NCI-H524 (cell line): Measurements from ENCODE around the gene BAIAP2L2.
"Not testable (repeated sequence)": the region's sequence is repeated elsewhere in the genome, so short reads cannot be mapped to it uniquely, and the experiment has no call there.

Experiments used
- DNase-seq, 2 experiments: peaks; one replicate each; lab custom pipeline; 2025; lab: John Stamatoyannopoulos, UW

The BAIAP2L2 gene, protein sequence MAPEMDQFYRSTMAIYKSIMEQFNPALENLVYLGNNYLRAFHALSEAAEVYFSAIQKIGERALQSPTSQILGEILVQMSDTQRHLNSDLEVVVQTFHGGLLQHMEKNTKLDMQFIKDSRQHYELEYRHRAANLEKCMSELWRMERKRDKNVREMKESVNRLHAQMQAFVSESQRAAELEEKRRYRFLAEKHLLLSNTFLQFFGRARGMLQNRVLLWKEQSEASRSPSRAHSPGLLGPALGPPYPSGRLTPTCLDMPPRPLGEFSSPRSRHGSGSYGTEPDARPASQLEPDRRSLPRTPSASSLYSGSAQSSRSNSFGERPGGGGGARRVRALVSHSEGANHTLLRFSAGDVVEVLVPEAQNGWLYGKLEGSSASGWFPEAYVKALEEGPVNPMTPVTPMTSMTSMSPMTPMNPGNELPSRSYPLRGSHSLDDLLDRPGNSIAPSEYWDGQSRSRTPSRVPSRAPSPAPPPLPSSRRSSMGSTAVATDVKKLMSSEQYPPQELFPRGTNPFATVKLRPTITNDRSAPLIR

DNA sequence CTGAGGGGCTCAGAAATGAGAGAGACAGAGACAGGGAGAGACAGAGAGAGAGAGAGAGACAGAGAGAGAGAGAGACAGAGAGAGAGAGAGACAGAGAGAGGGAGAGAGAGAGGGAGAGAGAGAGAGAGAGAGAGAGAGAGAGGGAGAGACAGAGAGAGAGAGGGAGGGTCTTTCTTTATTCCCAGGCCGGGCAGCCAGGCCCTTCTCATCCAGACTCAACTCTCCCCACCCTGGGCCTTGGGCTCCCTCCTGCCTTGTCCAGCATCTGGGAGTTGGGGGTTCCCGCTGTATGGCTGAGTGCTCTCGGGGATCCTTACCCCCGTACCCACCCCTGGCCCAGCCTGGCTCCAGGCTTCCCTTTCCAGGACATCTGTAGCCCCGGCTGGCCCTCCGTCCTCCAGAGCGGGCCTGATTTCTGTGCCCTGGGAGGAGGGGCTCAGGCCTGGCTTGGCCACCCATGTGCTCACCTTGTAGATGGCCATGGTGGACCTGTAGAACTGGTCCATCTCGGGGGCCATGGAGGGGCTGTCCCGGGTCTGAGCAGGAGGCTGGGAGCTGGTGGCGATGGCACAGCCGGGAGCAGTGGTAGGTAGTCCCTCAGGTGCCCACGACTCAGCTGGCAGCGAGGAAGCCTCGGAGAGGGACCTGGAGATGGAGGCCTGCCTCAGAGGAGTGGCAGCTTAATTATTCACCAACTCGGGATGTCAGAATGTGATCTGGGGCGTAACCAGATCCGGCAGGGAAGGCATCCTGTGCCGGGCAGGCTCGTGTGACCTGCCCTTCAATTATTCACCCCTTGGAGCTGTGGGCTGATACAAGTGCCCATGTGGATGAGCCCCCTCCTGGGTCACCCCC, at the start of gene BAIAP2L2:
TSS of gene BAIAP2L2 (minus strand) at position 677 of the 855 bp plus-strand sequence. CDS start at position 518, 159 bp downstream.
- DNase-seq, result no peak

DNA sequence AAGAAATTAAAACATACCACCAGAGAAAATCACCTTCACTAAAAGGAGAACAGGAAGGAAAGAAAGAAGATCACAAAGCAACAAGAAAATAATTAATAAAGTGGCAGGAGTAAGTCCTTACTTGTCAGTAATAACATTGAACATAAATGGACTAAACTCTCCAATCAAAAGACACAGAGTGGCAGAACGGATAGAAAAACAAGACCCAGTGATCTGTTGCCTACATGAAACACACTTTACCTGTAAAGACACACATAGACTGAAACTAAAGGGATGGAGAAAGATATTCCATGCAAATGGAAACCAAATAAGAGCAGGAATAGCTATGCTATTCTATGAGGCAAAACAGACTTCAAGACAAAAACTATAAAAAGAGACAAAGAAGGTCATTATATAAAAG, 45.2 kb upstream of the BAIAP2L2 start:
- no peak for DNase-seq

DNA sequence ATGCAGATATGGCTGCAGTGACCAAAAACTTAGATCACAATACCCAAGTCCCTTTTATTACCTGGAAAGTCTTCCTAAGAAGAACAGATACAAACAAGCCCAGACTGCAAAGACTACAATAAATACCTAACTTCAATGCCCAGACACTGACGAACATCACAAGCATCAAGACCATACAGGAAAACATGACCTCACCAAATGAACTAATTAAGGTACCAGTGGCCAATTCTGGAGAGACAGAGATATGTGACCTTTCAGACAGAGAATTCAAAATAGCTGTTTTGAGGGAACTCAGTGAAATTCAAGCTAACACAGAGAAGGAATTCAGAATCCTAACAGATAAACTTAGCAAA, 44.1 kb upstream of the BAIAP2L2 start:
- DNase-seq, result not testable (repeated sequence)

DNA sequence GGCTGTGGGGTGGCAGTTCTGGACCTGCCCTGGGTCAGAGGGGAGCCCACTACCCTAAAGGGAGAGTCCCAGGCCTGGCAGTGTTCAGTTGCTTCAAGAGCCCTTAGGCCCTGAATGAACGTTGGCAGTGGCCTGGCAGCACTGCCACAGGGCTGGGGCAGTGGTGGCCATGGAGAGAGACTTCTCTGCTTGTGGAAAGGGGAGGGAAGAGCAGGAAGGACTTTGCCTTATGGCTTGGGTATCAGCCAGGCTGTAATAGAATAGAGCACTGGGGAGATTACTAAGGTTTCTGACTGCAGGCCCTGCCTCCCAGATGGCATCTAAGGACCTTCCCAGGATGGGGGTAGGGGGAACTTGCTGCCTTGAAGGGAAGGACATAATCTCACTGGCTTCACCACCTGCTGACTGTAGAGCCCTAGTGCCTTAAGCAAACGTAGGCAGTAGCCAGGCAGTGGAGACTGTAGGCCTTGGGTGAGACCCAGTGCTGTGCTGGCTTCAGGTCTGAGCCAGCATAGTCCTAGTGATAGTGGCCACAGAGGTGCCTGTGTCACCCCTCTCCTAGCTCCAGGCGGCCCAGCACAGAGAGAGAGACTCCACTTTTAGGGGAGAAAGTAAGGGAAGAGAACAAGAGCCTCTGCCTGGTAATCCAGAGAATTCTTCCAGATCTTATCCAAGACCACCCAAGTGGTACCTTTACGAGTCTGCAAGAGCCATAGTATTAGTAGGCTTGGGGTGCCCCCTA, 43.5 kb upstream of the BAIAP2L2 start:
- peak; percentile 97 to 98 for DNase-seq

DNA sequence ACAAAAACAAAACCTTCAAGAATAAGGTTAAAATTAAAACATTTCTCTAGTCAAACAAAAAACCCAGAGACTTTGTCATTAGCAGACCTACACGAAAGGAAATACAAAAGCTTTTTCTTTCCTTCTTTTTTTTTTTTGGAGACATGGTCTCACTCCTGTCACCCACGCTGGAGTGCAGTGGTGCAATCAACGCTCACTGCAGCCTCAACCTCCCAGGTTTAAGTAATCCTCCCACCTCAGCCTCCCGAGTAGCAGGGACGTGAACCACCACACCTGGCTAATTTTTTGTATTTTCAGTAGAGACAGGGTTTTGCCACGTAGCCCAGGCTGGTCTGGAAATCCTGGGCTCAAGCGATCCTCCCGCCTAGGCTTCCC, 40.6 kb upstream of the BAIAP2L2 start:
- no peak for DNase-seq

DNA sequence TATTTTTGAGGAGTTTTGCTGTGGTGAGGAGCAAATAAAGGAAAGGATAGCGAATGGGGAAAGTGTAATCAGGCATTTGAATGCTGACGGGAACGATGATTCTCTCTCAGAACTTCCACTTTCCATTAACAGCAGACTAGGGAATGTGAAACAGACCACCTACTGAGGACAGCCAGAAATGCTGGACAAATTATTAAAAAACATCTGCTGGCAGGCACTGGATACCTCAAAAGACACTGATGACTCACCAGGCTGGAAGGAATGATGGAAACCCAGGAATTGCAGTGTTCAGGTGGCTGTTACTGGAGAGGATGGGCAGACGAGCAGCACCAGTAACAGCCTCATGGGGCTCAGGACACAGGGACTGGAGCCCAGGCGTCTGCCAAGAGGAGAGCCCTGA, 37.8 kb upstream of the BAIAP2L2 start:
- no peak for DNase-seq

DNA sequence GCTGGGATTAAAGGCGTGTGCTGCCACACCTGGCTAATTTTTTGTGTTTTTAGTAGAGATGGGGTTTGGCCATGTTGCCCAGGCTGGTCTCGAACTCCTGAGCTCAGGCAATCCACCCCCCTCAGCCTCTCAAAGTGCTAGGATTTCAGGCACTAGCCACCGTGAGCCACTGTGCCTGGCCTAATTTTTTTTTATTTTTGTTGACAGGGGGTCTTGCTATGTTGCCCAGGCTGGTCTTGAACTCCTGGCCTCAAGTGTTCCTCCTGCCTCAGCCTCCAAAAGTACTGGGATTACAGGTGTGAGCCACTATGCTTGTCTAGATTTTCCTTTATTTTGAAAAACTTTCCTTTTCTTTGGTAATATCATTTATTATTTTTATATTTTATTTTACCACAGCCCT, 35.7 kb upstream of the BAIAP2L2 start:
- DNase-seq, result not testable (repeated sequence)

DNA sequence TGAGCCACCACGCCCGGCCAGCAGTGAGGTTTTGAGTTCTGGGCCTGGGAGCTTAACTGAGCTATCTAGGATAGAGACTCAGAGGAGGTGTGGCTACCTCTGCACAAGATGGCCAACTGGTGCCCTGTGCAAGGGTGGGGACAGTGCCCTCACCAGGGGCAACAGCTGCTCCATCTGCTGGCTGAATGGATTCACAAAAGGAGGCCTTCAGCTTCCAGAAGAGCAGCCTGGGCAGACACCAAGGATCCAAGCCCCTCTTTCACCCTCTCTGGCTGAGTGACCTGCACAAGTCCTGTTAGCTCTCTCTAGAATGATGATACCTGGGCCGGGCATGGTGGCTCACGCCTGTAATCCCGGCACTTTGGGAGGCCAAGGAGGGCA, 33.5 kb upstream of the BAIAP2L2 start:
- peak; percentile 44 to 66 for DNase-seq

DNA sequence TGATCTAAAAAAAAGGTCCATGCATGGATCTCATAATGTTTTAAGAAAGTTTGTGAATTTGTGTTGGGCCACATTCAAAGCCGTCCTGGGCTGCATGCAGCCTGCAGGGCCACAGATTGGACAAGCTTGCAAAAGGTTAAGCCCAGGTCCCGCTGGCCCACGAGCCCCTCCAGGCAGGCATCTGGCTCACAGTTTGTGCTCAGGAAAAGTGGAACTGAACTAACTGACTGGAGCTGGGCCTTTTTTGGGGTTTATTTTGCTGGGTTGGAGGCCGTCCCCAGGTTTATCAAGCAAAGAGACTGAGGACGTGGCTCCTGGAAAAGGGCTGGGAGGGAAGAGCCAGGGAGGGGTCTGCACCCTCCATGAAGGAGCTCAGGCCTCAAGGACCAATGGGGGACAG, 32.1 kb upstream of the BAIAP2L2 start:
- DNase-seq, result no peak

DNA sequence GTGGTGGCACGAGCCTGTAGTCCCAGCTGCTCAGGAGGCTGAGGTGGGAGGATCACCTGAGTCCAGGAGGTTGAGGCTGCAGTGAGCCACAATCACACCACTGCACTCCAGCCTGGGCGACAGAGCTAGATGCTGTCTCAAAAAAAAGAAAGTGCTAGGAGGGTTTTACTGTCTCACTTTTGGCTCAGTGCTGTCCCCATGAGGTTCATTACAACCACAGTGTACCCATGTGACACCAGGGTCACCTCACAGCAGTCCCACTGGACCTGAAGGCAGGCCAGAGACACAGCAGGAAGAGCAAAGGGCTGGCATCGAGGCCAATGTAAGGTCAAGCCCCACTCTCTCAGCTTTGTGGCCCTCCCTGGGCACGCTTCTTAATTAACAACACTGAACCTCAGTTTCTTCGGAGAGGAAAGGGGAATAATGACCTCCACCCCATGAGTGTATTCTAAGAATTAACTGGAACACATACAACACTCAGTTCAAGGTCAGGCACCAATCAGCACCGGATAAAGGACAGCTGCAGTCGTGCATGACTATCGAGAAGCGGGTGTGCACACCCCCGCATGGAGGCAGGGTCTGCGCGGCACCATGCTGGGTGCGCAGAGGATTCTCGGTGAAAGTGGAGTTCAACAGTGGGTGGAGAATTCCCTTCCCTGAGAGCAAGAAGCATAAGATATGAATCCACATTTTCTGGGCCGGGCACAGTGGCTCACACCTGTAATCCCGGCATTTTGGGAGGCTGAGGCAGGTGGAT, 30.9 kb upstream of the BAIAP2L2 start:
- no peak for DNase-seq

DNA sequence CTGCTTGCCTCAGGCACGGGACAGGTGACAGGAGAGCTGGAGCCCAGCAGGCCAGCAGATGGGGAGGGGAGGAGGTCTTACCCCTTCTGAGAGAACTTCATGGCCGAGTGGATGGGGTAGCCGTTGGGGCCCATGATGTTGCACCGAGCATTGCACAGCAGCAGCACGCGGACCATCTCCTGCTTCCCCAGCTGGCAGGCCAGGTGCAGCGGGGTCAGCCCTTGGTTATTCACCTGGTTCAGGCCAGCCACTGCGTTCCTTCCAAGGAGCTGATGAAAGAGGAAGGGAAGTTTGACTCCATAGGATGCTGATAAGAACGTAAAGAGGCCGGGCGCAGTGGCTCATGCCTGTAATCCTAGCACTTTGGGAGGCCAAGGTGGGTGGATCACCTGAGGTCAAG, 29.4 kb upstream of the BAIAP2L2 start:
- no peak for DNase-seq

DNA sequence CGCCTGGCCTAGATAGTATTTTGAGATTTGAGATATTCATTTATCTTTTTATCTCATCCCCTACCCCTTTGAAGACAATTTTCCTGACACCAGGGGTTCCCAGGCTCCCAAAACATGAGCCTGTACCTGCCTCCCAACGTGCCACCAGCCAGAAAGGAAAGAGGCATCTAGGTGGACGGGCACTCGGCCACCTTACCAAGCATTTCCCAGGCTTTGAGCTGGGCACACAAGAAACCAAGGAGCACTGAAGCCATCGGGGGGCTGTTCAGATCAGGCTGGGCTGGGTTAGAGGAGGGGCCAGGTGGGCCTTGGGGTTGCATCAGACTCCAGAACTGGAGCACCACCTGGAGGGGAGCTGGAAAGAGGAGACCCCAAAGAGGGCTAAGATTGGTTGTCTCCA, 28.5 kb upstream of the BAIAP2L2 start:
- DNase-seq, result no peak

DNA sequence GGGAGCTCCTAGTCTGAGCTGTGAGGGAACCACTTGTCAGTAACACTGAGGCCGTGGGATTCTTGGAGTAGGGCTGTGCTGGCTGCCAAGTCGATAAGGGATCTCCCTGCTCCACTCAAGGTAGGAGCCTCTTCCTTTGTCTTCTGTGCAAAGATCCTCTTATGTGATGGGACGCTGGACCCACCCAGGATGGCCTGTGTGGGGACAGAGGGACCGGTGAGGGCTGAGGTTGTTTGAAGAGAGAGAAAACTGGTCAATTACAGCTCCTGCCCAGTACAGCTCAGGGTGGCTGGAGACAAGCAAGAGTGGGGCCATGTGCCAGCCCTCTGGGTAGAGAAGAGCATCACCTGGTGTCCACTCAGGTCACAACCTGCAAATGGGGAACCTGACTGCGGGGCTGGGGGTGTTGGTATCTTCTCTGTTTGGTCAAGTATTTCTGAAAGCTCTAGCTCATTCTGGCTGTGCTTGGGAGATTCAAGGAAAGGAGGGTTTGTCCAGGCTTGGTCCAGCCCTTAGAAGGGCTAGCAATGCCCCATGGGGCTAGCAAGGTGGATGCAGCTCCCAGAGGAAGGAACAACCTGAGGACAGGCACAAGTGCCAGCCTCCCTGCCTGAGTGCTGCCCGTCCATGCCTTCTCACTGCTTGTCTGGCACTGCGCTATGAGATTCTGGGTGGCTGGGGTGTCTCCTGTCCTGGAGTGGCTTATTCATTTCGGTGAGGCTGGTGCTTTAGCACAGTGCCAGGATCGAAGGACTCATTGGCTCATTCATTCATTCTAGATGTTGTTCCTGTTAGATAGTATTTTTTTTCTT, 27.6 kb upstream of the BAIAP2L2 start:
- DNase-seq, result no peak

DNA sequence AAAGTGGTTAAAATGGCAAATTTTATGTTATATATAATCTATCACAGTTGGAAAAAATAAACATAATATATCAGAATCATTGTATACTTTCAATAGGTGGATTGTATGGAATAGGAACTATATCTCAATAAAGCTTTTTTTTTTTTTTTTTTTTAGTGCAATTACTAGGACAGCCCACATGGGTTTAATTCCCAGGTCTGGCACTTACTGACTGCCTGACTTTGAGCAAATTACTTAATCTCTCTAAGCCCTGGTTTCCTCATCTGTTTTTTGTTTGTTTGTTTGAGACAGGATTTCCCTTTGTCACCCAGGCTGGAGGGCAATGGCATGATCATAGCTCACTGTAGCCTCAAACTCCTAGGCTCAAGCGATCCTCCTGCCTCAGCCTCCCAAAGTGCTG, 26.1 kb upstream of the BAIAP2L2 start:
- no peak for DNase-seq

DNA sequence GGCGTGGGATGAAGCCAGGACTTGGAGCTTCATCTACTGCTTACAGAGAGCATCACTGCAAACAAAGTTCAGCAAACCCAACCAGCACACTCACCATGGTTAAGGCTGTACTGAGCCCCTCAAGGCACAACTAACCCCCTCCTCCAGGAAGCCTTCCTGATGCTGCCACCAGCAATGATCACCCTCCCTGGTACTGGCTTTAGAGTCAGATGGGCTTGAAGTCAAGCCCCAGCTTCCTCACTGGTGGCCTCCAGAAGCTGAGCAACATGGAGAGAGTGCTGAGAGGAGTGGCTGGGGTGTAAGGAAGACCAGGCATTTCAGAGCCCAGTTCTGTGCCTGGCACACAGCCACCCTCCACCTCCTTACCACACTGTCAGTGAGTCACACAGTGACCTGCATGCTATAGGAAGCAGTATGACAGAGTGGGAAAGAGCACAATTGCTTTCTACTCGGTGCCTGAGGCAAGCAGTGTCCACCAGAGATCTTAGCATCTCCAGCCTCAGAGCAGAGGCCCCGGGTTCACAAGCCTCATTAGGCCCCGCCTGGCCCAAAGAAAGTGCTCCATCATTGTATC, 24.7 kb upstream of the BAIAP2L2 start:
- DNase-seq, result no peak

DNA sequence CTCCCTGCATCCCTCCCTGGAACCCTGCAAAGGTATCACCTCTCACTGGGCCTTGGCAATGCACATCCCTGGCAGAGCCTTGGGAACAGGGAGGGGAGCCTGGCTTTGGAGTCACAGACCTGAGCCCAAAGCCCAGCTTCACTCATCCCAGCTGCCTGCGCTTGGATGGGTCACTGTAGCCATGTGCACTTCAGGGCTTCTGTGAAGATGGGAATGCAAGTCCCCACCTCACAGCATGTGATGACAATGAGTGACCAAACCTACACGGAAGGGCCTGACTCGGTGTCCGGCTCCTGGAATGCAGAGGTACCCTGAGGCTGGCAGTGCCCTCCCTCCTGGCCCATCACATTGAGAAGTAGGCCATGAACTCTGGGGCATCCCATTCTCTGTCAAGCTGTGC, 22.8 kb upstream of the BAIAP2L2 start:
- no peak for DNase-seq

DNA sequence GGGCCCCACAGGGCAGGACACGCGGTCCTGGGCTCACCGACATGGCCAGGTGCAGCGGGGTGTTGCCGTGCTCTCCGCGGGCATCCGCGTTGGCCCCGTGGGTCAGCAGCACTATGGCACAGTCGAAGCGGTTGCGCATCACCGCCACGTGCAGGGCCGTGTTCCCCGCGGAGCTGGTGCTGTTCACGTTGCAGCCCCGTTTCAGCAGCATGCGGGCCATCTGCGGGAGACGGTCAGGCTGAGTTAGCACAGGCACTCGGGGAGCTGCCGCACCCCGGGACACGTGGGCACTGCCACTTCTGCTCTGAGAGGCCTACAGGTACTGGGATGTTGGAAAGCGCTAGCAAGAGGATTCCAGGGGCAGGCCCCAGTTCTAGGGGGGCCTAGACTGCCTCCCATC, 22.3 kb upstream of the BAIAP2L2 start:
- no peak for DNase-seq

DNA sequence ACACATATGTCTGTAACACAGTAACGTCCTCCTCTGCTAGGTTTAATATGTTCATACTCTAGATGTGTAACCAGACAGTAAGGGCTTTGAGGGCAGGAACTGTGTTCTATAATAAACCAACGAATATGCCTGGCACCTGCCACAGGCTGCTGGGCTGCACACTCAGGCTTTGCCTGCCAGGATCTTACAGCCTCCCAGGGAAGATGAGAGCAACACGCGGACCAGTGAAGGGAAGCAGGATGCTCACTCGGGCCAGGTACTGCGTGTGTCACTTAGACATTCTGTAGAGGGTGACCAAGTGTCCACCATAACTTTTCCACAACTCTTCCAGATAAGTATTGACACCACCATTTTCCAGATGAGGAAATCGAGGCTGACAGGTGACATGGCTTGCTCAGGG, 21.7 kb upstream of the BAIAP2L2 start:
- no peak for DNase-seq

DNA sequence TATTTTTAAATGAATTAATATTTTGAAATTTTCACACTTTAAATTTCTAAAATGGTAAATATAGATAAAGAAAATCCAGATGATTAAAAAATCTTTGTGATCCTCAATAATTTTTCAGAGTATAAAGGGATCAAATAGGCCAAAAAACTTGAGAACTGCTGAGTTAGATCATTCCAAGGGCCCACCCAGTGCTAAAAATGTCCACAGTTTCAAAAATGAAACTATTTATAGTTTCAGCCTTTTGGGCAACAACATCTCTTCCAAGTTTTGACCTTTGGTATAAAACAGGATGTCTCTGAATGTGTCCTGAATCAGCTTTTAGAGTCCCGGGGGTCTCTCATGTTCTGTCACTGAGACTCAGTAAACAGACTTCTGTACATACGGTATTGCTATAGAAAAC, 20.9 kb upstream of the BAIAP2L2 start:
- DNase-seq, result no peak

DNA sequence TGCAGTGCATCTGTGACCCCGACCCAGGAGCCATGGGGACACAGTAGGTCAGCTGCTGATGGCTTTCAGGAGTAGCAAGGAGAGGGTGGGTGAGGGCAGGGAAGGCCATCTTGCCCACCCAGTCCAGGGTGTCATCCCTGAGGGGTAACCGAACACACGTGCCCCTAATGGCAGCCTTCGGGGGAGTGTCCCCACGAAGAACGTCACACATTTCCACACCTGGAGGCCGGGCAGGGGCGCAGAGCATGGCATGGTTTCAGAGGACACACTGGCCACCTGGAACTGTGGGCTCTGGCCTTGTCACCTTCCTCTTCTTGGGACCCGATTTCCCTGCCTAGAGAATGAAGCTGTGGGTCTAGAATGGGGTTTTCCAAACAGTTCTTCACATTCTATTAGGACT, 19.4 kb upstream of the BAIAP2L2 start:
- DNase-seq, result no peak
